DOHH2 (cell line): ENCODE data around the gene DNTT.

Source experiments
- EZH2phosphoT487 ChIP-seq: fragments of 200-600 bp; sonication (generic); IDR thresholded peaks from 2 replicates; pipeline ENCODE4 v1.6.1; 2017; ENCODE audit warnings: borderline replicate concordance, mild to moderate bottlenecking, antibody characterized with exemption, low read length, moderate library complexity, mixed read lengths
- TF ChIP-seq, protein P1 (sequence below): fragments of 200-600 bp; sonication (generic); IDR thresholded peaks from one replicate; pipeline ENCODE4 v1.5.1; 2014; ENCODE audit warnings: antibody characterized with exemption, mild to moderate bottlenecking, low read depth, low read length; ENCODE audit not compliant: poor library complexity, severe bottlenecking

GRCh38 chr10:96288151-96288621, 16.0 kb upstream of the DNTT start:
- TF ChIP-seq, protein P1, sequence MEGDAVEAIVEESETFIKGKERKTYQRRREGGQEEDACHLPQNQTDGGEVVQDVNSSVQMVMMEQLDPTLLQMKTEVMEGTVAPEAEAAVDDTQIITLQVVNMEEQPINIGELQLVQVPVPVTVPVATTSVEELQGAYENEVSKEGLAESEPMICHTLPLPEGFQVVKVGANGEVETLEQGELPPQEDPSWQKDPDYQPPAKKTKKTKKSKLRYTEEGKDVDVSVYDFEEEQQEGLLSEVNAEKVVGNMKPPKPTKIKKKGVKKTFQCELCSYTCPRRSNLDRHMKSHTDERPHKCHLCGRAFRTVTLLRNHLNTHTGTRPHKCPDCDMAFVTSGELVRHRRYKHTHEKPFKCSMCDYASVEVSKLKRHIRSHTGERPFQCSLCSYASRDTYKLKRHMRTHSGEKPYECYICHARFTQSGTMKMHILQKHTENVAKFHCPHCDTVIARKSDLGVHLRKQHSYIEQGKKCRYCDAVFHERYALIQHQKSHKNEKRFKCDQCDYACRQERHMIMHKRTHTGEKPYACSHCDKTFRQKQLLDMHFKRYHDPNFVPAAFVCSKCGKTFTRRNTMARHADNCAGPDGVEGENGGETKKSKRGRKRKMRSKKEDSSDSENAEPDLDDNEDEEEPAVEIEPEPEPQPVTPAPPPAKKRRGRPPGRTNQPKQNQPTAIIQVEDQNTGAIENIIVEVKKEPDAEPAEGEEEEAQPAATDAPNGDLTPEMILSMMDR: no peak
- TF ChIP-seq EZH2phosphoT487: no peak
